ENCODE measurements around the gene CORO7.

DNA sequence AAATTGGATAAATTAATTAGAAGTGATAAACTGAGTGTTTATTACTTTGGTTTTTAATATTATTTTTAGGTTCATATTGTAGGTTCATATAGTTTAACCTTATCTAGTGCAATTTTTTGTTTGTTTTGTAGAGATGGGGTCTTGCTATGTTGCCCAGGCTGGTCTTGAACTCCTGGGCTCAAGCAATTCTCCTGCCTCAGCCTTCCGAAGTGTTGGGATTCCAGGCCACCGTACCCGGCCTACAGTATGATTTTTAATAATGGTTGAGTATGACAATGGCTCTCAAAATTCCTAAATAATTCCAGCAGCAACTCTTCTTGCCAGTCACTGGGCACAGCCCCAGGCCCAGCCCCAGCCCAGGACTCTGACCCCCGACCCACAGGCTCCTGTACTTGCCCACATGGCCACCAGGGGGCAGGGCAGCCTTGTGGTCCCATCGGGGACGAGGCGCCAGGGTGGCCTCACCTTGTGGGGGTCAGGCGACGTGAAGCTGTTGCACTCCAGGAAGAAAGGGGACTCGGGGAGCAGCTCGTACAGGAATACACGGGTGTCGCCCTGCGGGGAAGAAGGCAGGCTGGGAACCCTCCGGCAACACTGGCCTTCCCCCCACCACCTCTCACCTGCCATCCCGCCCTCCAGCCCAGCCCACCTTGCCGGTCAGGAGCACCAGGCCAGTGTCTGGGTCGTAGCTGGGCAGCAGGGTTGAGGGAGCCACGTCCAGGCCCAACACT, 57.4 kb downstream of the CORO7 start:
- TF ChIP-seq, protein P1, sequence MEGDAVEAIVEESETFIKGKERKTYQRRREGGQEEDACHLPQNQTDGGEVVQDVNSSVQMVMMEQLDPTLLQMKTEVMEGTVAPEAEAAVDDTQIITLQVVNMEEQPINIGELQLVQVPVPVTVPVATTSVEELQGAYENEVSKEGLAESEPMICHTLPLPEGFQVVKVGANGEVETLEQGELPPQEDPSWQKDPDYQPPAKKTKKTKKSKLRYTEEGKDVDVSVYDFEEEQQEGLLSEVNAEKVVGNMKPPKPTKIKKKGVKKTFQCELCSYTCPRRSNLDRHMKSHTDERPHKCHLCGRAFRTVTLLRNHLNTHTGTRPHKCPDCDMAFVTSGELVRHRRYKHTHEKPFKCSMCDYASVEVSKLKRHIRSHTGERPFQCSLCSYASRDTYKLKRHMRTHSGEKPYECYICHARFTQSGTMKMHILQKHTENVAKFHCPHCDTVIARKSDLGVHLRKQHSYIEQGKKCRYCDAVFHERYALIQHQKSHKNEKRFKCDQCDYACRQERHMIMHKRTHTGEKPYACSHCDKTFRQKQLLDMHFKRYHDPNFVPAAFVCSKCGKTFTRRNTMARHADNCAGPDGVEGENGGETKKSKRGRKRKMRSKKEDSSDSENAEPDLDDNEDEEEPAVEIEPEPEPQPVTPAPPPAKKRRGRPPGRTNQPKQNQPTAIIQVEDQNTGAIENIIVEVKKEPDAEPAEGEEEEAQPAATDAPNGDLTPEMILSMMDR (IDR thresholded peaks at IDR 0.05), result peak; percentile 95
- TF ChIP-seq EZH2 (IDR thresholded peaks at IDR 0.05; ENCODE audit: borderline replicate concordance, insufficient read depth, low read depth, low read length, poor library complexity, severe bottlenecking), result no peak
